Astrocyte (in vitro differentiated cells and primary cell): ENCODE data around the gene DCBLD1.

Source experiments
- EZH2 ChIP-seq: IDR thresholded peaks from 2 replicates; pipeline ENCODE4 v1.6.1; 2012; ENCODE audit warnings: mild to moderate bottlenecking, low read length, inconsistent platforms; ENCODE audit not compliant: insufficient read depth
- TF ChIP-seq, protein P1 (sequence below): IDR thresholded peaks from 2 replicates; pipeline ENCODE4 v1.5.1; 2011; ENCODE audit warnings: low read depth, mild to moderate bottlenecking, inconsistent platforms, low read length, moderate library complexity; ENCODE audit not compliant: insufficient read depth

DNA sequence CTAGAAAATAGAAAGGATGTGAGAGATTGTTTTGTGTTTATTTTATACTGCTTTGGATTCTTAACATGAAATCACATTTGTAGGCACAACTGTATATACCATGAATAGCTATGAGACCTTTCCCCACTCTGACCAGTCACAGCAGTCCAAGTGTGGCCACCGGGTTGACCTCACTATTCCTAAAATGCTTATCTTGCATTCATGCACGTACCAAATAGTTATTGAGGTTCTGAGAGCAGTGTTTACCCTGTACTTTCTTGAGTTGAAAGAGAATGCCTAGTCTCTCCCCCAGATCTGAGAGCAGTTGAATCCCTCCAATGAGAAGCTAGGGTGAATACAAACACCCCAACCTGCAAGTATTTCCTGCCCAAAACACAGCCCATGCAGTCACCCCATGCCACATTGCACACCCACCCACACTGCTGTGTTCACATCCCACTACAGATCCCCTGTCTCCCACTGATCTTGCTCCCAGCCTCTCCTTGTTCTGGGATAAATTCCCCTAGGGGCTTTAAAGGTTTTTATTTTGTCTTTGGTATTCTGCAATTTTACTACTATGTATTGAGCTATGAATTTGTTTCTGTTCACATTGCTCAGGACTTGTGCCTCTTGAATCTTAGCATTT is 68.3 kb downstream of the DCBLD1 start:
- no peak for TF ChIP-seq EZH2
- TF ChIP-seq, protein P1, sequence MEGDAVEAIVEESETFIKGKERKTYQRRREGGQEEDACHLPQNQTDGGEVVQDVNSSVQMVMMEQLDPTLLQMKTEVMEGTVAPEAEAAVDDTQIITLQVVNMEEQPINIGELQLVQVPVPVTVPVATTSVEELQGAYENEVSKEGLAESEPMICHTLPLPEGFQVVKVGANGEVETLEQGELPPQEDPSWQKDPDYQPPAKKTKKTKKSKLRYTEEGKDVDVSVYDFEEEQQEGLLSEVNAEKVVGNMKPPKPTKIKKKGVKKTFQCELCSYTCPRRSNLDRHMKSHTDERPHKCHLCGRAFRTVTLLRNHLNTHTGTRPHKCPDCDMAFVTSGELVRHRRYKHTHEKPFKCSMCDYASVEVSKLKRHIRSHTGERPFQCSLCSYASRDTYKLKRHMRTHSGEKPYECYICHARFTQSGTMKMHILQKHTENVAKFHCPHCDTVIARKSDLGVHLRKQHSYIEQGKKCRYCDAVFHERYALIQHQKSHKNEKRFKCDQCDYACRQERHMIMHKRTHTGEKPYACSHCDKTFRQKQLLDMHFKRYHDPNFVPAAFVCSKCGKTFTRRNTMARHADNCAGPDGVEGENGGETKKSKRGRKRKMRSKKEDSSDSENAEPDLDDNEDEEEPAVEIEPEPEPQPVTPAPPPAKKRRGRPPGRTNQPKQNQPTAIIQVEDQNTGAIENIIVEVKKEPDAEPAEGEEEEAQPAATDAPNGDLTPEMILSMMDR = no peak
